GM18861 (cell line): ENCODE measurements around the gene CDK8.
"Not testable (repeated sequence)": the region's sequence is repeated elsewhere in the genome, so short reads cannot be mapped to it uniquely, and the experiment has no call there.

Source experiments
- ATAC-seq: cut with Tn5 transposase; IDR thresholded peaks from one replicate; pipeline ENCODE4 v1.9.1; 2021; ENCODE audit not compliant: unreplicated experiment

CDK8 gene

DNA sequence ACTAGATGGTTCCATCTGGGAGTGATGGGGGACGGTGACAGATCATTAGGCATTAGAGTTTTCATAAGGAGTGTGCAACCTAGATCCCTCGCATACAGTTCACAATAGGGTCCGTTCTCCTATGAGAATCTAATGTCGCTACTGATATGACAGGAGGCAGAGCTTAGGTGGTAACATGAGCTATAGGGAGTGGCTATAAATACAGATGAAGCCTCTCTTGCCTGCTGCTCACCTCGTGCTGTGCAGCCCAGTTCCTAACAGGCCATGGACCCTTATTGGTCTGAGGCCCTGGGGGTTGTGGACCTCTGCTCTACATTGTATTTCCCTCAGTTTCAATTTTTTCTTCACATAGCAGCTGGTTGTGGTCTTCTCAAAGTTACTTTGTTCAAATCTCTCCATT, 56.5 kb downstream of the CDK8 start:
- ATAC-seq, result no peak

DNA sequence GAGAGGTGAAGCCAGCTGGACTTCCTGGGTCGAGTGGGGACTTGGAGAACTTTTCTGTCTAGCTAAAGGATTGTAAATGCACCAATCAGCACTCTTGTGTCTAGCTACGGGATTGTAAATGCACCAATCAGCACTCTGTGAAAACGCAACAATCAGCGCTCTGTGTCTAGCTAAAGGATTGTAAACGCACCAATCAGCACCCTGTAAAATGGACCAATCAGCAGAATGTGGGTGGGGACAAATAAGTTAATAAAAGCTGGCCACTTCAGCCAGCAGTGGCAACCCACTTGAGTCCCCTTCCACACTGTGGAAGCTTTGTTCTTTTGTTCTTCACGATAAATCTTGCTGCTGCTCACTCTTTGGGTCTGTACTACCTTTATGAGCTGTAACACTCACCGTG, 58.1 kb downstream of the CDK8 start:
- not testable (repeated sequence) for ATAC-seq

DNA sequence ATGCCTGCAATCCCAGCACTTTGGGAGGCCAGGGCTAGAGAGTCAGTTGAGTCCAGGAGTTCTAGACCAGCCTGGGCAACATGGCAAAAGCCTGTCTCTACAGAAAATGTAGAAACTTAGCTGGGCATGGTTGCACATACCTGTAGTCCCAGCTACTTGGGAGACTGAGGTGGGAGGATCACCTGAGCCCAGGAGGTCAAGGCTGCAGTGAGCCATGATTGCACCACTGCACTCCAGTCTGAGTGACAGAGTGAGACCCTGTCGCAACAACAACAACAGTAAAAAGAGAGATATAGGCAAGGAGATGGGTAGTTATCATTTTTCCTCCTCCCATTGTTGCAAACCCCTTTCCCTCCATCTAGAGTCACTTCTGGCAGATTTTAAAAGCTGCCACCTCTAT, 62.2 kb downstream of the CDK8 start:
- ATAC-seq, result not testable (repeated sequence)

DNA sequence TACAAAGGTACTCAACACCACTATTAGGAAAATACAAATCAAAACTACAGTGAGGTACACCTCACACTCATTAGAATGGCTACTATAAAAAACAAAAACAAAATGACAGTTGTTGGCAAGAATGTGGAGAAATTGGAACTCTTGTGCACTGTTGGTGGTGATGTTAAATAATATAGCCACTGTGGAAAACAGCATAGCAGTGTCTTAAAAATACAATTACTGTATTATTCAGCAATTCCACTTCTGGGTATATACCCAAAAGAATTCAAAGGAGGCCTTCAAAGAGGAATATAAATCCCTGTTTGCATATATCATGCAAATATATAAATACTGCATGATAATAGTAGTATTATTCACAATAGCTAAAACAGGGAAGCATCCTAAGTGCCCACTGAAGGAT, 66.8 kb downstream of the CDK8 start:
- ATAC-seq, result no peak

DNA sequence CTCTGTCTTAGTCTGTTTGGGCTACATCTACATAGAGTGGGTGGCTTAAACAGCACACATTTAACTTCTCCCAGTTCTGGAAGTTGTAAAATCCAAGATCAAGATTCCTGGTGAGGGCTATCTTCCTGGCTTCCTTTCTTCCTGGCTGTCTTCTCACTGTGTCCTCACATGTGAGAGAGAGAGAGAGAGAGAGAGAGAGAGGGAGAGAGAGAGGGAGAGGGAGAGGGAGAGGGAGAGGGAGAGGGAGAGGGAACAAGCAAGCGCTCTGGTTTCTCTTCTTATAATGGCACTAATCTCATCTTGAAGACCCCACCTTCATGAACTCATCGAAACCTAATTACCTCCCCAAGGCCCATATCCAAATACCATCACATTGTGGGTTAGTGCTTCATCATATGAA, 69.2 kb downstream of the CDK8 start:
- no peak for ATAC-seq

DNA sequence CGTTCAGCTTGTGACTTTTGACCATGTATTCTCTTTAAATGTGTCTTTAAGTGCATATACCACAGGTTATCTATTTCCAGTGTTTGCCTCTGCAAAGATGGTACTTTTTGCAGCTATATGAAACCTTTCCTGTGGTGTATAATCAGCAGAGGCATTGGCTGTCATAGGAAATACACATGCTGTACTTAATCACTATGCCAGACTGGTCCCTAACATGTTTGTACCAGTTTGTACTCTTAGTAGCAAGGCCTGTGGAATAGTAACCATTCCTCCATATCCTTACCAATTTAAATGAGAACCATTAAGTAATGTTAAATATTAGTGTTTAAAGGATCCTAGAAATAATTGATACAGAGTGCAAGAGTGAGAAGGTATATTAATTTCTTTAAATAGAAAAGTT, 69.8 kb downstream of the CDK8 start:
- no peak for ATAC-seq

DNA sequence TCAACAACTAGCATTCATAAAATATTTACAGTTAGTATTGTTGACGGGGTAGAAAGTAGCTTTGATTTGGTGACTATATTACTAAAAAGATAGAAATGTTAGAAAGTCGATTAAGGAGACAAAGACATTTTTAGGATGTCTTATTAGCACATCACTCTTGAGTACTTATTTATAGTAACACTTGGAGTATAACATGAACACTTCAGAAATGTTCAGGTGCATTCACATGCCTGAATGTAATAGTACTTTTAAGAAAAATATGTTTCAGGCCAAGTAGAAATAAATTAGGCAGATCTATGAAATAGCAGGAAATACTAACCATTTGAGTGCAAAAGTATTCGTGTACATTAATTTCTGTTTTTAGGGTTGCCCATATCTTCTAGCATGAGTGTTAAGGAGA, 70.4 kb downstream of the CDK8 start:
- no peak for ATAC-seq

DNA sequence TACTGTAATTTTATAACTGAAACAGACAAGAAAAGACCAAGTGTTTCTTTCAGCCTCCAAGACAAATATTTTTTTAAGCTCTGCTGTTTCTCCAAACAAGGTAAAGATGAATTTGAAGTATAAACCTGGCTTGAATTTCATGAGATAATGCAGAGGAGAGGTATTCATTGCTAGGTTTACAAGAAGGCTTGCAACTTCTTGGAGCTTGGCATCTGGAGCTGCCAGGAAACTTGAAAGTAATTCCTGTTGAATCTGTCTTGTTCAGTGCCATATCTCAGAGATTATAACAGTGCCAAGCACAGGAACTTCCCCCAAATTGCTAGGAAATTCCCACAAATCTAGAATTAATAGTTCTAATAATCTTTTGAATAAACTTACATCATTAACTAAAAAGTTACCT, 70.9 kb downstream of the CDK8 start:
- ATAC-seq, result no peak

DNA sequence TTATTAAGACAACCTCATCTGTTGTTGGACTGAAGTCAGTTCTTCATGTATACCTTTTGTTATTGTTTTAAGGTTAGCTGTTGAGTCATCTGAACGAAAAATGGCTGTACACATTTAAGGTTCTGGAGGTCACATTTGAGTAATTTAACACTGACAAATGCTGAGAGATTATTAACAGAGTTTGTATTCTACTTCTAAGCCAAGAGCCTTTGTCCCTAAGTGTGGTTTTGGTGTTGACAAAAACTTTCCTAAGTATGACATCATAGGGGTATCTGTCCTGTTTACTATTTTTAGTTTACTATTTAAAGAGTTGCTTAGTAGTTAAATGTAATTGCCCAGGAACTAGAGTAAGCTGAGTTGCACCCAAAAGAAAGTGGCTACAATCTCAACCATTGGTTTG, 71.9 kb downstream of the CDK8 start:
- ATAC-seq, result peak; percentile 92

DNA sequence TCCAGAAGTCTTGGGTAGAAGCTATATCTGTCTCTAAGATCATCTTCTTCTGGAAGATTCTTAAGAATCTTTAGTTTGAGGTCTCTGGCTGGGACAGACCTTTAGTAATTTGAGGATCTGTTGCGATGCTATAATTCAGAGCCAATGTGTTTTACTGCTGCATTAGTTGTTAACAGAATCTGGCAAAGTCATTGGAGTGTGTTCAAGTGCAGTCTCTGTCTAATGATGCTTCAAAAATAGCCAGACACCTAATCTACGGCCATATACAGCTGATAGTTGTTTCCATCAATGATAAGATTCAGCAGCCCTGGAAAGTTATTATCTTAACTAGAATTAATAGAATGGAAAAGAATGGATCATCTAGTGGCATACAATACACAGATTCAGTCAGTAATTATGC, 72.6 kb downstream of the CDK8 start:
- no peak for ATAC-seq

DNA sequence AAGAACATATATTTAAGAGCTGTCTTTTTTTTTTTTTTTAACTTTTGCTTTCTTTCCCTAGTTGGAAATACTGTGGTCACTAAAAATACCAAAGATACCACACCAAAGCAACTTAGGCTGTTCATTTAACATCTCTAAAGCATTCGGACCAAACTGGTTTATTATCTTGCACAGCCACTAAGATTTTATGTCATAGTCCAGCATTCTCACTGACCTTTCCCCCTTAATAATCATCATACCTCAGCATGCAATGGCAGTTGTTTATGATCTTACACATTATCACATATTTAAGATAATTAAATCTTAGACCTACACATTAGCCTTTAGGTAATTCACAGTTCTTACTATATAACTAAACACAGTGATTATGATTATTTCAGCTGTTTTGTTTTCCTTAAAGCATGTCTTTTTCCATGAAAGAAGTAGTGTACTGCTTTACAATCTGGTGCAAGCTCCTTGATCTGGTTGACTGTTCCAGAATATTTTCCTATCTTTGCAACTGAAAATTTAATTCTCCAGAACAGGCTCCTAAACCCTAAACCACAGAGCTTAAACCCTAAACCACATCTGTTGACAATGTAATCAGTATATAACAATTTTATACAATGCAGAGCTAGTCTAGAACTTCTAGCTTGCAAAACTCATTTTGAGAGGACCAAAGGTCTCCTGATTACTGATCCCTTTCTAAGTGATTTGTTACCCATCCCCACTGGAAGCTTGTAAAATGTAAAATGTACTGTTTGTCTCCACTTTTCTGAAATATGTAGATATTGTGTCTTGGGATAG, 74.2 kb downstream of the CDK8 start:
- ATAC-seq, result no peak

DNA sequence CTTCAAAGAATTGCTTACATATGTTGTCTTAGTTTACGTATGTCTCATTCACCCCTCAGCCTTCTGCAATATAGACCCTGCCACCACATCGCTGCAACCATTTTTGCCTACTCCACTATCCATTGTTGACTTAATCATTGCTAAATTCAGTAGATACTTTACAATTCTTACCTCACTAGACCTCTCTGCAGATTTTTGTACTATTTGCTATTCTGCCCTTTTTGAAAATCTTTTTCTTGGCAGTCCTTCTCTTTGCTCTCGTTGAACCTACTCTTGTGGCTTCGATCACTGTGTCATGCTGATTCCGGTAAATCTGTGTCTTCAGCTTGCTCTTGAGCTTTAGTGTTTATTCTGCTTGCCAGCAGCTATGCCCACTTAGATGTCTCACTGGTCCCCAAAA, 81.2 kb downstream of the CDK8 start:
- no peak for ATAC-seq

DNA sequence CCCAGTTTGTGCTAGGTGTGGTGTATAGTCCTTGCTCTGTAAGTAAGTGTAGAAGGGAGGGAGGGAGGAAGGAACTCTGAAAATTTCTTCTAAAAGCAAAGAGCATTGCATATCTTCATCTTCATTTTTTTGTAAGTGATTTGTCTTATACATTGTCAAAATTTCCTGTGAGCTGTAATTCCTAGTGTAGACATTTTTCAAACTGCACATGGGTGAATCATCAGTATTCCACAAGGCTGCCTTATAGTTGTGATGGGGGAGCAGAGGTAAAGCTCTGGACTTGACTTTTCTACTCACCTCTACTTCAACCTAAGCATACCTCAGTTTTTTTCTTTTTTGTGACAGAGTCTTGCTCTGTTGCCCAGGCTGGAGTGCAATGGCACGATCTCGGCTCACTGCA, 86.9 kb downstream of the CDK8 start:
- no peak for ATAC-seq

DNA sequence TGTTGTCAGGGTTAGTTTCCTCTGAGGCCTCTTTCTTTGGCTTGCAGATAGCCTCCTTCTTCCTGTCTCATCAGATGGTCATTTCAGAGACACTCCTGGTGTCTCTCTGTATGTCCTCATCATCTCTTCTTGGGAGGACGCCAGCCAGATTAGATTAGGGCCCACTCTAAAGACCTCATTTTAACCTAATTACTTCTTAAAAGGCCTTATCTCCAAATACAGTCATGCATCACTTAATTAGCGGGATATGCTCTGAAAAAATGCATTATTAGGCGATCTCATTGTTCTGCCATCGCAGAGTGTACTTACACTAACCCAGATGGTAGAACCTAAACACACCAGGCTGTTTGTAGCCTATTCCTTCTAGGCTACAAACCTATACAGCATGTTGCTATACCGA, 89.0 kb downstream of the CDK8 start:
- ATAC-seq, result no peak

DNA sequence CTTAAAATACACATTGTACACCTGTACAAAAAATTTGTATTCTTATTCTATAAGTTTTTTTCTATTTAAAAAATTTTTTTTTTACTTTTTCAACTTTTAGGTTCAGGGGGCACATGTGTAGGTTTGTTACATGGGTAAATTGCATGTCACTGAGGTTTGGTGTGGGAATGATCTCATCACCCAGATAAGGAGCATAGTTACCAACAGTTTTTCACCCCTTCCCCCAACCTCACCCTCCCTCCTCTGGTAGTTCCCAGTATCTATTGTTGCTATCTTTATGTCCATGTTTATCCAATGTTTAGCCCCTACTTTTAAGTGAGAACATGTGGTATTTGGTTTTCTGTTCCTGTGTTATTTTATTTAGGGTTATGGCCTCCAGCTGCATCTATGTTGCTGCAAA, 89.9 kb downstream of the CDK8 start:
- no peak for ATAC-seq

DNA sequence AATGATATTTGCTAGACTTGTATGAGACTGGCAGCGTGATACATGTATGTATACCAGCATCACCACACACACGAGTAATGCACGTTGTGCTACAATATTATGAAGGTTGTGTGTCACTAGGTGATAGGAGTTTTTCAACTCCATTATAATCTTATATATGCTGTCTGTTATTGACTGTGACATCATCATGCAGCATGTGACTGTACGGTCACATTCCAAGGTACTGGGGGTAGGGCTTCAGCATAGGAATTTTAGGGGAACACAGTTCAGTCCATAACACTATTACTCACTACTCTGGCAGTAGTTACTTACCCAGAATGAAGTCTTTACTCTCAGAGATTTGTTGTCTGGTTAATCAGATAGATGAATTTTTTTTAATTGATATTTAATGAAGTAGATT, 91.1 kb downstream of the CDK8 start:
- ATAC-seq, result no peak

DNA sequence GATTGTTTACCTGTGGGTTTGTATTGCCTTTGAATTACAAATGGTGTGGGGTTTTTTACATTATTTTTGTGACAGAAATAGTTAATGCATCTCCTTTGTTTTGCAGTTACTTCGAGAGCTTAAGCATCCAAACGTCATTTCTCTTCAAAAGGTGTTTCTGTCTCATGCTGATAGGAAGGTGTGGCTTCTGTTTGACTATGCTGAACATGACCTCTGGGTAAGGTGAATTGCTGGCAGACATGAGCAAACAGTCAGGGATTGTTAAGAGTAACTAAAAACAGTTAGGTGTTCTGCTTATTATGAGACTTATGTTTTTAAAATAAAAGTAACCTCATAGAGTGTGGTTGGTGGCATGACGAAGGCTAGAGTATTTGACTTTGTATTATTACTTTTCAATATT, 95.0 kb downstream of the CDK8 start:
- no peak for ATAC-seq

DNA sequence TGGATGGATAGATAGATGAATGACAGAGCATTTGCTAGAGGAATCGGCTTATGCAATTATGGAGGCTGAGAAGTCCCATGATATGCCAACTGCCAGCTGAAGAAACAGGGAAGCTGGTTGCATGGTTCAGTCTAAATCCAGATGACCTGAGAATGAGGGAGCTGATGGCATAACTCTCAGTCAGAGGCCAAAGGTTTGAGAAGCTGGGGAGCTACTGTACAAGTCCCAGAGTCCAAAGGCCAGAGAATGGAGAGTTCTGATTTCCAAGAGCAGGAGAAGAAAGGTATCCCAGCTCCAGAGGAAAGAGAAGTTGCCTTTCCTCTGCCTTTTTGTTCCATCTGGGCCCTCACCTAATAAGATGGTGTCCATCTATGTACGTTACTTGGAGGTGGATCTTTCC, 108.3 kb downstream of the CDK8 start:
- ATAC-seq, result no peak

DNA sequence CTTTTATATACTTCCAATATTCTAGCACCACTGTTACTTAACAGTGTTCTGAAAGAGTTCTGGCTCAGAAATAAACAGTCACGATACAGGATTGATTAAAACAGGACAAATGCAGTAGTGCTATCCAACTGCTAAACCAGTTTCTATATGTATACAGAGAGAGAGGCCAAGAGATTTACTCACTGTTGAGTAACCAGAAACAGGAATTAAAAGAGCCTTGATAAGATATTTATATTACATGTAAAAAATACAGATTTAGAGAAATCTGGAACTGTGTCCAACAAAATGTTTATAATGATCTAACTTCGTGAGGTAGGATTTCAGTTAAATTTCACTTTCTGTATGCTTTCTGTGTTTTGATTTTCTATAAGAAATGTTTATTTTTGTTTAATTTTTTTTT, 116.6 kb downstream of the CDK8 start:
- no peak for ATAC-seq

DNA sequence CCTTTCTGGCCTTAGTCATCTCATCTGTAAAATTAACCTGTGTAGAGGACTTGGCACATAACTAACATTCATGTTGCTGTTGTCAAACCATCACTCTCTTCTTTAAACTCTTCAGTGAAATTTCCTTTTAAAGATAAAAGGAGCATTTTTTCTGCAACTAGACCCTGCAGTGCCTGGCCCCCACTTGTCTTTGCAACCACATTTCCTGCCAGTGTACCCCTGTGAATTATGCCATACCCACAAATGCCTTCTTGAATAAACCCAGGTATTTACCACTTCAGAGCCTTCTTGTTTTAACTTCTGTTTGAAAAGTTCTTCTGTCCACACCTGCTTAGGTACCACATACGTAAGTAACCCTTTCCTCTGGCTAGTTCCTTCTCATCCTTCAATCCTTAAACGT, 118.8 kb downstream of the CDK8 start:
- no peak for ATAC-seq

DNA sequence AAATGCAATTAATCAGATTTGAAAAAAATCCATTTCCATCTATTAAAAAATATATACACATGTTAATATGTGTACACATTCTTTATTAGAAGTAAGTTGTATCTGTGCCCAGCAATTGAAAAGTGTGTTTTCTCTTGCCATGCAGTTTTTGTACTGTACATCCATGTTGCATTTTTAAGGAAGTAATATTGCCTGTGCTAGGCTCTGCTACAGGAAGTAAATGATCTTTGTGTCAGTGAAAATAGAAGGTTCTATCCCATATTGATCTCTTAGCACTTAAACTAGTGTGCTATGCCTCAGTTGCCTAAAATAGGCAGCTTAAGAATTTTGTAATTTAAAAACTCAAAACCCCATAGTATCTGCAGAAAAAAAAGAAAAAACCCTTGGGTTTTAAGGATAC, 122.5 kb downstream of the CDK8 start:
- ATAC-seq, result no peak

DNA sequence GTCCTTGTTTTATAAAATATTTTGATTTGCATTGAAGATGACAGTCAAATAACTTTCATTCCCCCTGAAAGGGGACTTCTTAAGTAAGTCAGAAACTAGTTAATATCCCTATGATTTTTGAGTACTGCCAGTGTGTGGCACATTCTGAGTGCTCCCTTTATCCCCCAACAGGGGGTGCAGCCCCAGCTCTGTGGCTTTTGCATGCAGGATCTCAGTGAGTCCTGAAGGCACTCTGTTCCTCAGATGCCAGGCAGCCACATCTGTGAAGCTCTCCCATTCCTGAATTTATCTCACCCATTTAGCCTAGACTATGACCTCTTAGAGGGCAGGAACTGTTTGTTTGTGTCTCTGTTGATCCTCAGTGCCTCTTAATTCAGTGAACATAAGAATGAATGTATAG, 123.1 kb downstream of the CDK8 start:
- no peak for ATAC-seq

DNA sequence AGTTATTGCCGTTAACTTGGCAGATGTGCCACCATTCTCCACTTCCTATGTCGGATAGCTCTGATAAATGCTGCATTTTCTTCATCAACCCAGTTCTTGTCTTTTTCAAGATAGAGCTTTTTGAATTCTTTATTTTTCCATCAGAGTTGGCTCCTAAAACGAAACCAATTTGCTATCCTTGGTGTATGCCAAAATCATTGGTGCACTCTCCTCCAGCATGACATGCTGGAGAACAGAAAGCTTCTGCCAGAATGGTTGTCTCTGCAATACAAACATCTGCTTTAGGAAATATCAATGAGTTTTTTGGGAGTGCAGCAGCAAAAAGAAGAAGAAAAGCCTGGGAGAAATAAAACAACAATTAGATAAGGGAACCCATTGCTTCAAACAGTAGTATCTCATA, 124.2 kb downstream of the CDK8 start:
- ATAC-seq, result no peak
